Measurements from ENCODE around the gene DRICH1. TPM values are rescaled to one million over a fixed set of nuclear protein-coding genes. Genes with fewer than 3 reads are reported as not detected.

Gene DRICH1
- total RNA-seq, 1 experiment from 2014 or later = 0.15 TPM

- no peak within 1 kb of the TSS for H3K4me3 ChIP-seq (ENCODE audit: low read length)
- H3K27ac ChIP-seq (ENCODE audit: low read length) = no peak within 1 kb of the TSS
- H3K4me1 ChIP-seq (ENCODE audit: insufficient read depth, low read length) = no peaks in the 10 kb centered on the region
- intact Hi-C loops (cut with micrococcal nuclease) = no loop called here
- H3K79me2 ChIP-seq (ENCODE audit: low read length) = no peaks in the 10 kb centered on the region
- H4K20me1 ChIP-seq (ENCODE audit: low read length) = no peaks in the 10 kb centered on the region
- H3F3A ChIP-seq (ENCODE audit: low read length, unreplicated experiment) = no peaks in the 10 kb centered on the region
- ATAC-seq (no peak), DNase-seq (no peak)
- no TSS peak for BruUV-seq (replicated peaks)
- H3K9me2 ChIP-seq (replicated peaks; ENCODE audit: low read length) = no peaks in the 10 kb centered on the region
- CTCF ChIA-PET = no interaction called here
- H3K9ac ChIP-seq (ENCODE audit: low read length) = no peak within 1 kb of the TSS
- no peak within 1 kb of the TSS for H2AFZ ChIP-seq (ENCODE audit: low read length)
- TF ChIP-seq EZH2 (IDR thresholded peaks at IDR 0.05; ENCODE audit: low read length, unreplicated experiment) (no peak), EZH2phosphoT487 (IDR thresholded peaks at IDR 0.05; ENCODE audit: borderline replicate concordance, low read length) (no peak)
- TF ChIP-seq, protein P1, sequence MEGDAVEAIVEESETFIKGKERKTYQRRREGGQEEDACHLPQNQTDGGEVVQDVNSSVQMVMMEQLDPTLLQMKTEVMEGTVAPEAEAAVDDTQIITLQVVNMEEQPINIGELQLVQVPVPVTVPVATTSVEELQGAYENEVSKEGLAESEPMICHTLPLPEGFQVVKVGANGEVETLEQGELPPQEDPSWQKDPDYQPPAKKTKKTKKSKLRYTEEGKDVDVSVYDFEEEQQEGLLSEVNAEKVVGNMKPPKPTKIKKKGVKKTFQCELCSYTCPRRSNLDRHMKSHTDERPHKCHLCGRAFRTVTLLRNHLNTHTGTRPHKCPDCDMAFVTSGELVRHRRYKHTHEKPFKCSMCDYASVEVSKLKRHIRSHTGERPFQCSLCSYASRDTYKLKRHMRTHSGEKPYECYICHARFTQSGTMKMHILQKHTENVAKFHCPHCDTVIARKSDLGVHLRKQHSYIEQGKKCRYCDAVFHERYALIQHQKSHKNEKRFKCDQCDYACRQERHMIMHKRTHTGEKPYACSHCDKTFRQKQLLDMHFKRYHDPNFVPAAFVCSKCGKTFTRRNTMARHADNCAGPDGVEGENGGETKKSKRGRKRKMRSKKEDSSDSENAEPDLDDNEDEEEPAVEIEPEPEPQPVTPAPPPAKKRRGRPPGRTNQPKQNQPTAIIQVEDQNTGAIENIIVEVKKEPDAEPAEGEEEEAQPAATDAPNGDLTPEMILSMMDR (conservative IDR thresholded peaks at IDR 0.05; ENCODE audit: low read depth, low read length) = no peak
- POLR2A ChIA-PET (ENCODE audit: unreplicated experiment) = no interaction called here
- H3K4me2 ChIP-seq (ENCODE audit: low read length) = no peak within 1 kb of the TSS
- H3K9me3 ChIP-seq (ENCODE audit: low read length) = no peaks in the 10 kb centered on the region
- H3K27me3 ChIP-seq (ENCODE audit: low read length) = no peaks in the 10 kb centered on the region
- H3K36me3 ChIP-seq (ENCODE audit: low read depth, low read length) = no peaks in the 10 kb centered on the region
These were observed 52.1 kb downstream of the DRICH1 start, which contains the start of gene IGLL1 for GRCh38 chr22:23579870-23580575. Gene IGLL1, minus strand, starts transcription at chr22:23580290. Its CDS starts 100 bp downstream, at chr22:23580190.

- intact Hi-C loops (cut with micrococcal nuclease) = no loop called here
- no peaks in the 10 kb centered on the region for H3K9me3 ChIP-seq (ENCODE audit: low read length)
- POLR2A ChIA-PET (ENCODE audit: unreplicated experiment) = no interaction called here
- no peak for DNase-seq
- H3K4me1 ChIP-seq (ENCODE audit: insufficient read depth, low read length) = no peaks in the 10 kb centered on the region
- no peak overlapping the region for H3K27ac ChIP-seq (ENCODE audit: low read length)
- no peaks in the 10 kb centered on the region for H3K27me3 ChIP-seq (ENCODE audit: low read length)
- H3K4me2 ChIP-seq (ENCODE audit: low read length) = no peak overlapping the region
- H3K9ac ChIP-seq (ENCODE audit: low read length) = no peak overlapping the region
- no peak for ATAC-seq
- H2AFZ ChIP-seq (ENCODE audit: low read length) = no peak overlapping the region
- no peaks in the 10 kb centered on the region for H3K9me2 ChIP-seq (replicated peaks; ENCODE audit: low read length)
- no TSS peak for BruUV-seq (replicated peaks)
- TF ChIP-seq EZH2 (IDR thresholded peaks at IDR 0.05; ENCODE audit: low read length, unreplicated experiment) = no peak
- no peak for TF ChIP-seq EZH2phosphoT487 (IDR thresholded peaks at IDR 0.05; ENCODE audit: borderline replicate concordance, low read length)
- TF ChIP-seq, protein P1 (conservative IDR thresholded peaks at IDR 0.05; ENCODE audit: low read depth, low read length) = no peak
- no peaks in the 10 kb centered on the region for H3F3A ChIP-seq (ENCODE audit: low read length, unreplicated experiment)
- H3K4me3 ChIP-seq (ENCODE audit: low read length) = no peak overlapping the region
- CTCF ChIA-PET = no interaction called here
- no peaks in the 10 kb centered on the region for H3K79me2 ChIP-seq (ENCODE audit: low read length)
- no peaks in the 10 kb centered on the region for H4K20me1 ChIP-seq (ENCODE audit: low read length)
- no peaks in the 10 kb centered on the region for H3K36me3 ChIP-seq (ENCODE audit: low read depth, low read length)
These were observed 52.8 kb downstream of the DRICH1 start for GRCh38 chr22:23579280-23579679.

DNA sequence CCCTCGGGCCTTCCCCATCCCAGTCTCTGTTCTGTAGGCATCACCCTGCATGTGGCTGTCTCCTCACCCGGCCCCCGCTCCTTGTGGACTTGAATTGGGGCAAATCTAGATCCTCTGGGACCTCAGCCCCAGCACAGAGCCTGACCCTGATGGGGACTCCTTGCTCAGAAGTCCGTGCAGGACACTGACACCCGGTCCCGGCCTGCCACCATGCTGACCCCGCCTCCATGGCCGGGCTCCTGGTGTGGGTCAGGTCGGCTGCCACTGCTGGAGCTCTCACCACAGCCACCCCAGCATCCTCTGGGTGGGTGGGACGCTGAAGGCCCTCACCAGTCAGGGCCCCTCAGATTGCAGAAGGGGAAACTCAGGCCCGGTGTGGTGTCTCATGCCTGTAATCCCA is 53.8 kb downstream of the DRICH1 start:
- no peaks in the 10 kb centered on the region for H3K36me3 ChIP-seq (ENCODE audit: low read depth, low read length)
- ChIA-PET CTCF (no interaction called here), POLR2A (ENCODE audit: unreplicated experiment) (no interaction called here)
- H4K20me1 ChIP-seq (ENCODE audit: low read length) = no peaks in the 10 kb centered on the region
- no peaks in the 10 kb centered on the region for H3F3A ChIP-seq (ENCODE audit: low read length, unreplicated experiment)
- H3K27ac ChIP-seq (ENCODE audit: low read length) = no peak overlapping the region
- H3K4me3 ChIP-seq (ENCODE audit: low read length) = no peak overlapping the region
- H2AFZ ChIP-seq (ENCODE audit: low read length) = no peak overlapping the region
- no peak overlapping the region for H3K4me2 ChIP-seq (ENCODE audit: low read length)
- H3K9me3 ChIP-seq (ENCODE audit: low read length) = no peaks in the 10 kb centered on the region
- H3K9ac ChIP-seq (ENCODE audit: low read length) = no peak overlapping the region
- H3K9me2 ChIP-seq (replicated peaks; ENCODE audit: low read length) = no peaks in the 10 kb centered on the region
- H3K79me2 ChIP-seq (ENCODE audit: low read length) = no peaks in the 10 kb centered on the region
- no peaks in the 10 kb centered on the region for H3K4me1 ChIP-seq (ENCODE audit: insufficient read depth, low read length)
- TF ChIP-seq EZH2 (IDR thresholded peaks at IDR 0.05; ENCODE audit: low read length, unreplicated experiment) = no peak
- TF ChIP-seq EZH2phosphoT487 (IDR thresholded peaks at IDR 0.05; ENCODE audit: borderline replicate concordance, low read length) = no peak
- TF ChIP-seq, protein P1 (conservative IDR thresholded peaks at IDR 0.05; ENCODE audit: low read depth, low read length) = no peak
- ATAC-seq (no peak), DNase-seq (no peak)
- BruUV-seq (replicated peaks) = no TSS peak
- H3K27me3 ChIP-seq (ENCODE audit: low read length) = no peaks in the 10 kb centered on the region
- intact Hi-C loops (cut with micrococcal nuclease) = no loop called here

All from PC-3 (cell line).